Stimulated activated CD4-positive, alpha-beta T cell treated with anti-CD3 and anti-CD28 coated beads, Interleukin-2, amount 100 ng/mL, for 24 hours (primary cell): Measurements from ENCODE around the gene SCN3B.
A peak's percentile ranks its signal among the peaks of the same experiment; 100 is the strongest.

Experiments used
- DNase-seq, 2 donors: peaks; one replicate each; pipeline ENCODE4 v3.0.0-alpha.2; 2020

SCN3B gene, protein sequence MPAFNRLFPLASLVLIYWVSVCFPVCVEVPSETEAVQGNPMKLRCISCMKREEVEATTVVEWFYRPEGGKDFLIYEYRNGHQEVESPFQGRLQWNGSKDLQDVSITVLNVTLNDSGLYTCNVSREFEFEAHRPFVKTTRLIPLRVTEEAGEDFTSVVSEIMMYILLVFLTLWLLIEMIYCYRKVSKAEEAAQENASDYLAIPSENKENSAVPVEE

DNA sequence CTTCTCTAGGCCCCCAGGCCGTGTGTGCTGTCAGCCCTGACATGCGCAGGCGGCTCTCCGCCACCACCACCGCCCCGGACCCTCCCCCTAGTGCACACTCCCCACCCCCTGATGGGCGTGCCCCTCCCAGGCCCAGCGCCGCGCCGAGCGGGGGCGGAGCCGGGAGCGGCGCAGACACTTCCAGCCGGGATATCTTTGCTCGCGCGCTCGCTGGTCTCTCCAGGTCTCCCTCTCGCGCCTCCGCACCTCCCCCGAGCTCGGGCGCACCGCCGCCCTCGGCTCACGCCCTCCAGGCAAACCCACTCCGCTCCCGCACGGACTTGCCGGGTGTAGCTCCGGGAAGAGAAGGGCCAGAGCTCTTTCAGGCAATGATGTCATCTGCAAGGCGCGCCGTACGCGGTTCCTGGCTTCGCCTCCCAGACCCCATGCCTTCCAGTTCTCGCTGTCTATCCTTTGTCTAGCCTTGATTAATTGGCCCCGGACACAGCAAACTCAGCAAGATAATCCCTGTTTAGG, at the start of gene SCN3B:
SCN3B (minus strand) TSS at position 59 of the 516 bp plus-strand sequence. CDS start 823 bp downstream, outside the sequence.
- peak; percentile 17 to 60 for DNase-seq

DNA sequence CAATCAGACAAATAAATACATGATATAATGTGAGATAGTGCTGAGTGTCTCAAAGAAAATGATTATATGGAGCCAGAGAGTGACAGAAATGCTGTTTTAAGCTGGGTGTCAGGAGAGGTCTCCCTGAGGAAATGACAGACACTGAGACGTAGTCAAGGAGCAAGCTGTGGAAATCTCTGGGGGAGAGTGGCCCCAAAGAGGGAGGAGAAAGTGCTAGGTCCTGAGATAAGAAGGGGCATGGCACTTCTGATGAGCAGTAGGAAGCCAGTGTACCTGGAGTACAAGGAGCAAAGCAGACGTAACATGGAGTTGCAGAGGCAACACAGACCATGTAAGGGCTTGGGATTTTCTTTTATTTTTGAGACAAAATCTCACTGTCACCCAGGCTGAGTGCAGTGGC, 48.3 kb upstream of the SCN3B start:
- DNase-seq = no peak

DNA sequence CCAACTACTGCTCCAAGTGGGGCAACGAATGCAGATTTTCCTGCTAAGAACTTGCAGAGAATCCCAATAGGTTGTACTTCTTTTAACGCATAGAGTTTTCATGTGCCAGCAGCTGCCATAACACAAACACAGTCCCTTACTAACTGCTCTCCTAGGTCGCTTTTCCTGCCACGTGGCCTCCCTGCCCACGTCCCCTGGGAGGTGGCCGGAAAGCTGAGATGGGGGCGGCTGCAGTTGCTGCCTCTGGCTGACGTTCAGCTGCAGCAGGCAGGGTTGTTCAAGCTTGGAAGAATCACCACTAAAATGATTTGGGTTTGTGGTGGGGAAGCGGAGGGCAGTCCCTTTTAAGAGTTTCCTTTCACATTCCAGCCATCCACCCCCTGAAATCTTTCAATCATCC, 47.7 kb upstream of the SCN3B start:
- DNase-seq = no peak

DNA sequence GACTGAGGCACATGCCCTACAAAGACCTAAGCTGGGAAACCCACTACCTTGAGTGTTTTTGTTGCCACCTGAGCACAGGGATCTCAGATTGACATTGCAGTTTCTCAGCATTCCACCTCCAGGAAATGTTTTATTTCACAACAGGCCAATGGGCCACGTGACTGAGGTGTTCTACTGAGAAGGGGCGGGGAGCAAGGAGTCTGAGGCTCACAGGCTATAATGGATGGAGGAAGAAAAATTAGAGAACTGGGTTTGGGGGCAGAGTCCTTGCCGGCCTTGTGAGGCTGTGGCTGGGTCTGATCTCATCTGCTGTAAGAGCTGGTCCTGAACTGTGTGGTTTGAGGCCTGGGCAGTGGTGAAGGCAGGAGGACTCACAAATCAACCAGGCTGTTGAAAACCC, 46.3 kb upstream of the SCN3B start:
- DNase-seq = no peak

DNA sequence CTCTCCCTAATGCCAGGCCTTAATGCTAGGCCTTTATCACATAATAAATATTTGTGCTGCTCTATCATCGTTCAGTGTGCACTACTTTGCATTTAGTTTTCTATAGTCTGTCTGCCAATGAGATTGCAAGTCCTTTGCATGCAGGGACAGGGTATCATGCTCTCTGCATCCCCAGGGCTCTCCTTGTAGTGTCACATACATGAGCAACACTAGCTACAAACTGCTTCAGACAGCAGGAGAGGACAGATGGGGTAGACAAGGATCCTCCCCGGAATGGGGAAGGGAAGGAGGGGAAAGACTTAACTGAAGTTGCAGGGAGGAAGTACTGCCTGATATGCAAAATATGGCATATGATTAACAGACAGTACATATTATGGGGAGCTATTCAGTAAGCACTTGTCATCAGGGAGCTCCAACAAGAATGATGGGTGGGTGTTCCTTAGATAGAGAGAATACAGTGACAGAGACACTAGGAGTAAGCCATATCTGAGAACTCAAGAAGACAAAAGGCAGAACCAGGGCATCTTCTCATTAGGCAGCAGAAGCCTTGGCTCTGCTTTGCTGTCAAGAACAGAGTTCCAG, 44.2 kb upstream of the SCN3B start:
- DNase-seq = no peak

DNA sequence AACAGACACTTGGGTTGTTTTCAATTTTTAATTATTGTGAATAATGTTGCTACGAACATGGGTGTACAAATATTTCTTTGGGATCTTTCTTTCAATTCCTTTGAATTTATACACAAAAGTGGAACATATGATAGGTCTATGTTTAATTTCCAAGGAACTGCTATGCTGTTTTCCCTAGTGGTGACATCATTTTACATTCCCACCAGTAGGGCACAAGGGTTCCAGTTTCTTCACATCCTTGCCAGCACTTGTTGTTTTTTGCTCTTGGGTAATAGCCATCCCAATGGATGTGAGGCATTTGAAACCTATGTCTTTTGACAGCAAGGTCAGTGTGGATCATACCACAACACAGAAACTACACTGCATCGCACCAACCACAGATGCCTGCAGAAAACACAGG, 41.8 kb upstream of the SCN3B start:
- no peak for DNase-seq

DNA sequence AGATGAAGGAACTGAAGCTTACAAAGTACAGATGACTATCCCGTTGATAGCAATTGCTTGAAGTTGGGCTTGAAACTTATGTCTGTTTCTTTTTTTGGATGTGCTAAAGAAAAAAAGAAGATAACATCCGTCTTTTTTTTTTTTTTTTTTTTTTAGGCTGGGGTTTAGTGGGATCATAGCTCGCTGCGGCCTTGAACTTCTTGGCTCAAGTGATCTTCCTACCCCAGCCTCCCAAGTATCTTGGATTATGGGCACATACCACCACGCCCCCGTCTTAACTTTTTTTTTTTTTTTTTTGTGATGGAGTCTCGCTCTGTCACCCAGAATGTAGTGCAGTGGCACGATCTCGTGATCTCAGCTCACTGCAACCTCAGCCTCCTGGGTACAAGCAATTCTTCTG, 40.8 kb upstream of the SCN3B start:
- no peak for DNase-seq

DNA sequence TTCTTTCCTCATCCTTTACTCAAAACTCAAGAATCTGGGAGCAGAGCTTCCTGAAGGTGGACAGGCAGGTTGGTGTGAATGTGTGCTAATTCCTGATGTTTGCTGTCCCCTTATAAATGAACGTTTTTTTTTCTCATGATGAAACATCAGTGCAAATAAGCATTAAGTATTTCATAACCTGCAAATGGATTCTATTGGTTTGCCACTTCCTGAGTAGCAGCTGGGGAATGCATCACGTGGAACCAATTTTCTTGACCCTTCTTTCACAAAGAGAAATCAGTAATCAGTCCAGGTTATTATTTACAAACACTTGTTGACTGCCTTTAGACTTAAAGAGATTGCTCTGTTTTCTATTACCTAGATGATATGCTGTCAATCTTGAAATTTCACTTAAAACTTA, 40.1 kb upstream of the SCN3B start:
- no peak for DNase-seq

DNA sequence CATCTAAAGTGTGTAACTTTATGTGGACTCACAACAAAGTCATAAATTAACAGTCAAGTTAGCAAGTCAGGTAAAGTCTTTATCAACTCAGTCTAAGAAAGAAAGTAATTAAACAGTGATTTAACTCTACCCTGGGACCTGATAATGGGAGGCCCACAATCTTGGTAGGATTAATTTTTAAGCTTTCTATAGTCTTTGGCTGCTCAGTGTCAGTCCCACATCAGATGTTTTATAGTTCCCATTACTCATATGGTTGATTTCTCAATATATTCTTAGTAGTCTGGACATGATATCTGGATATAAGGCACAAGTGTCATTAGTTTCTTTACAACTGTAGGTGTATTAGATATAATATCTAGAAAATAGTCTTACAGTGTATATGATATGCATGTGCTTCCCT, 38.5 kb upstream of the SCN3B start:
- no peak for DNase-seq

DNA sequence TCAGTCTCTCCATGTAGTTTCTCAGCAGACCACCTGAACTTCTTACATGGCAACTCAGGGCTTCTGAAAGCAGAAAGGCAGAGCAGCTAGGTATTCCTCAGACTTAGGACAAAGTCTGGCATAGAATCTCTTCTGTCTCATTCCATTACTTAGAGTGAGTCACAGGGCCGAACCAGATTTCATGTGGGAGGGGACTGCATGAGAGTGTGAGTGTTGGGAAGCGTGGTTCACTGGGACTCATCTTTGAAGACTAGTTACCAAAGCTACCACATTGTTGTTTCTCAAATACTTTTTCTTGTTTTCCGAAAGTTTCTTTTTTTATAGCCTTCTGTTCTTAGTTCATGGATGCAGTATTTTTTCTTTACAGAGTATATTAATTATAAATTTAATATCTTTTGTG, 36.1 kb upstream of the SCN3B start:
- DNase-seq = peak in 1 of 2 donors; percentile 9

DNA sequence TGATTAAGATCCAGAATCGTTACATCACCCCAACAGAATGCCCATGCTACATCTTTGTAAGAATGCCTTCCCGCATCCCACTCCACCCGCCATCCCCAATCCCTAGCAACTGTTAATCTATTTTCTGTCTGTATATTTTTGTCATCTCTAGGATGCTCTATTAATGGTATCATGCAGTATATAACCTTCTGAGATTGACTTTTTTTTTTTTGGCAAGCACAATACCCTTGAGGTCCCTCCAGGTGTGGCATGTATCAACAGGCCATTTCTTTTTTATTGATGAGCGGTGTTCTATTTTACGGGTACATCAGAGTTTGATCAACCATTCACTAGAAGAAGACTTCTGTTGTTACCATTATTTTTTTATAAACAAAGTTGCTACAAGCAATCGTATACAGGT, 30.2 kb upstream of the SCN3B start:
- no peak for DNase-seq

DNA sequence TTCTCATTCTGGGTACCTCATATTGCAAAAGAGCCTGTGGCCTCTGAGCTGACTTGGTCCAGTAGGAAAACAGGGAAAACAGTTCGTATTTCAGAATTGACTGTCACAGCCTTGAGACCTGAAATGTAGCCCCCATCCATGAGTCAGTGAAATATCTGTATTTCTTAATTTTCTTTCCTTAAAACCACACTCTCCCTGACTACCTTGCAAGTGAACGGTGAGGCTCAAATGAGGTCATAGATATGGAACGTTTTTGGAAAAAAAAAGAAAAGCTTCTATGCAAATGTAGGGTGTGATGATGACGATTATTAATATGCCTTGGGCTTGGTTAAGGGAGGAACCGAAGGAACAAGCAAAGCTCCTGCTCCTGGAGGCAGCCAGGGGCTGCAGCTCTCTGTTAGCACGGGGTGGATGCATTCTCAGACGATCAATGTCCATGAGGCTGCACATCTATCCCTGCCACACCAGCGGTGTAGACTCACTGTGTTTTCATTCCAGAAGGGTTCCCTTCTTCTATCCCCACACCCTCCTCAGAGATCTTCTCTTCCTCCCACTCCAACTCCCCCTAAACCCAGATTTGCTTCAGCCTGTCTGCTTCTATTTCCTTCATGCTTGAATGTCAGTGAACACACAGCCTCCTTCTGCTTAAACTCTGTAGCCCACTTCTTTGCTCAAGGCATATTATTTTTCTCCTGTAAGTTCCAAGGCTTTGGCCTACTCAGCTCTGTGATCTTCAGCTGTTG, 29.2 kb upstream of the SCN3B start:
- DNase-seq = no peak

DNA sequence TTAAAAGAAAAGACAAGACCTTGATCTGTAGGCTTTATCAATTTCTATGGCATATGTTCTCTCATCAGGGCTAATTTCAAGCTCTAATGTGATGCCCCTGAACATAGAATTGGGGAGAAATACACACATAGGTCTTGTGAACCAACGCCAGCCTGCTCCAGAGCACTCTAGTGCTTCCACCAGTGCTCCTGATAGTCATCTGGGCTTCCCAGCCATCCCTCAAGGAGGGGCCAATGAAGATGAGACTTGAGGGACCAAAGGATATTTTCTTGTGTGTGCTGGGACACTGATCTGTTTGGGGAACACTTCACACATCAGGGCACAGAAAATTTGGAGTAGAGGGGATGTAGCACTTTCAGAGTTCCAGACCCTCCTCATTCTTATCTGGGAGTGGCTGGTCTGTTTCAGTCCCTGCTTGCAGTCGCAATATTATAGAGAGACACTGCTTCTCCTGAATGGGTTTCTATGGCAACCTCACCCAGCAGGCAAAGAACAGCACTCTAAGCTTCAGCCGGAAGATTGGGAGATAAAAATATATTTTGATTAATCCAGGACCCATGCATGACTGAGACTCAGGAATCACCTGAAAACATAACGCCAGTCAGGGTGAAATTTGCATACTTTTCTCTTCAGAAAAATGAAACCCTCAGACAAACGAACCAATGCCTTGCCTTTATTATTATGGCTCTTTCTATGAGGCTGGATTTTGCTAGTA, 28.4 kb upstream of the SCN3B start:
- DNase-seq = no peak

DNA sequence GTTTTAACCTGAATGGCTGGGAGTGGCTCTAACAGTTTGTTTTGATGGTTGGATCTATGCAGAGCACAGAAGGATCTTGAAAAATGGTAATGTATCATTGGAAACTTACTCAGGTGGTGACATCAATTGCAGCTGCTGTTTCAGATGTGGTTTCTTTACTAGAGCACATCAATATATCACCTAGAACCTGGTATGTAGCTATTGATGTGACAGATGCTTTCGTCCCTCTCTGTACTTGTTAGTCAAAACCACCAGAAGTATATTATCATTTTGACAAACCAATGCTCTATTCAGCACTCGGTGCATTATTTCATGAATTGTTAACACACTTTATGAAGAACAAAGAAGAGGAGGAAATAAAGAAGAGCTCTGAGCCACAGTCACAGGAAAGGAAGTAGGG, 26.6 kb upstream of the SCN3B start:
- DNase-seq = no peak

DNA sequence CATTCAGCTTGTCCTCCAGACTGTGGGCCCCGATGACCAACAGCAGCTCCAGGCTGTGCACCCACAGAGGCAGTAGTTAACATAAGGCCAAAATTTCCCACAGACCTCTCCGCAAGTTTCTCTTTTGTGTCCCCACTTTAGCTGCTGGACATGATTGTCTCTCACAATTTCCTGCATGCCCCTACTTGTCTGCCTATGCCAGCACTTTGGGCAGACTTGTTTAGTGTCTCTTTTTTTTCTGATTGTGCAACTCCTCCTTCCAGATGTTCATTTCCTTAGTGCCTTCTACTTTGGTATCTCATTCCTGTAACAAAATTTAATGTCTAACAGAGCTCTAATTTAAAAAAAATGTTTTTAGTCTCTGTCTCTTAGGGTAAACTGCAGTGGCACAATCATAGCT, 23.8 kb upstream of the SCN3B start:
- no peak for DNase-seq

DNA sequence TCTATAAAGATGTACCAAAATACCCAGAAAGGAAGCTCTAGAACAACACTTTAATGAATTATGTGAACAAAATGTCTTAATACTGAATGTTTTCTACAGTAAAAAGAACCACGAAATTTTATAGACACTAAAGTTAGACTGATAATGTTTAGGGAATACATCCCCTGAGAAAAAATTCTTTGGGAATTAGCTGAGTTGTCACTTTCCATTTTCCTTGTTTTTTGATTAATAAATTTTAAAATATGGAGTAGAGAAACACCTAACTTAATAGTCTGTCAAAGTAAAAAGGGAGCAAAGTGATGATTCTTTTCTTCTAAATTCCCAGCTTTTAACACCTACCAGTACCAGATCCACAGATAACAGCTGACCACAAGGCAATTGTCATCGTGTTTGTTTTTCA, 23.1 kb upstream of the SCN3B start:
- no peak for DNase-seq

DNA sequence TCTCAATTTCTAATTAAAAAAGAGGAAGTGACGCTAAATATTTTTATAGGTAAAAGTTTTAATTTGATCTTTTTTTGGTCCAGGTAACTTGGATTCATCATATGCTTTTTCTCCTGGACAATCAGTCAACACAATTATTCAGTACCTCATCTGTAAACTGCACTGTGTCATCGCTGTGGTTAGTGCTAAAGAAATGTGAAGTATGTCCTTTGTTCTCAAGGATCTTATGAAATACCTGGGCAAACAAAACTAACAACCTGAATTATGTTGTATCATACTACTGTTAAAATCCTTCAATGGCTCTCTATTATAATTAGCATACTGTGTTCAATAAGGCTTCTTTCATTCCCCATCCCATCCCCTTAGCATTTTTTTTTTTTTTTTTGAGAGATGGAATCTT, 19.9 kb upstream of the SCN3B start:
- no peak for DNase-seq

DNA sequence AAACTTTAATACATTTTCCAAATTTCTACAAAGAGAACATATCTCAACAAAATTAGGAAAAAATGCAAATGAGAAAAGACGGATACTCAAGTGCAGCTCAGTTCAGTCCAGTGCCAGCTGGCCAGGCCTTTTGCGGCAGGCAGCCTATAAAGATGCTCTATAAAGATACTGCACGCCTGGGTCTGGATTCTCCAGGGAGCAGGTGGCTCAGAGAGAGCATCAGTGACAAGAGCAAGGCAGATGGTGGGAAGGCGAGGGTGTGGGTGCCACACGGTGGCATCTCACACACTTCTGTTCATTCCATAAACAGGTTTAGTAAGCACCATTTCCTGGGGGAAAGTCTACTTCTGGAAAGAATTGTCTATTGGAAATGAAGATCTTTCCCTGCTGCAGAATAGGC, 18.1 kb upstream of the SCN3B start:
- no peak for DNase-seq

DNA sequence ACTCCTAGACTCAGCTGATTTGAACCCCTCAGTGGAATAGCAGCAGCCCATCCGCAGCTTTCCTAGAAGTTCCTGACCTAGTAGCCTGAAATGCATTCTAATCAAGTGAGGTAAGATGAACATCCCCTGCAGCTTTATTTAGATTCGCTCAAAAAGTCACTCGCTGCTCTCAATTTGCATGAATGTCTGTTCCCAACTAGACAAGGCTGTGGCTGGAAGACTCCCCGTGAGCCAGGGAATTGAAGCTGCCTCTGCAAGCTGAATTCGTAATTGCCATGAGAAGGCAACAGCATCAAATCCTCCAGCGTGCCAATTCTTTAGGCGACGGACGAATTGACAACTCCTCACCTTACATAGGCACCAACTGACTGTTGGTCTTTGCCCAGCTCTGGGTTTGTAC, 17.1 kb upstream of the SCN3B start:
- no peak for DNase-seq

DNA sequence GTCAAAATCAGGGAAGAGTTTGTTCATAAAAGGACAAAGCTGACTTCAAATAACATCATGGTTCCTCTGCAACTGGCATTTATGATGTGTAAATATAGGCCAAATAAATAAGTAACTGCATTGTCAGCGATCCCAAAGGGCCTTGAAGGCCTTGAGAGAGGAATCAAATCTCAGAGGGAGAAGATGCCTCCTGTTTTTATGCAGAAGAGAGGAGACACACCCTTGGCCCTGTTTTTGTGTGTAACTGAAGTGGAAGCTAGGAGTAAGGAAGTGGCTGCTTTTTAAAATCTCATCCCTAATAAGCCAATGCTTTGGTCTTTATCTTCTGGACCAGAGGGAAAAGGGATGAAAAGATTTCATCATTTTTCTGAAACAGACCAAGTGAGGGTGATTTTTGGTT, 15.7 kb upstream of the SCN3B start:
- DNase-seq = no peak

DNA sequence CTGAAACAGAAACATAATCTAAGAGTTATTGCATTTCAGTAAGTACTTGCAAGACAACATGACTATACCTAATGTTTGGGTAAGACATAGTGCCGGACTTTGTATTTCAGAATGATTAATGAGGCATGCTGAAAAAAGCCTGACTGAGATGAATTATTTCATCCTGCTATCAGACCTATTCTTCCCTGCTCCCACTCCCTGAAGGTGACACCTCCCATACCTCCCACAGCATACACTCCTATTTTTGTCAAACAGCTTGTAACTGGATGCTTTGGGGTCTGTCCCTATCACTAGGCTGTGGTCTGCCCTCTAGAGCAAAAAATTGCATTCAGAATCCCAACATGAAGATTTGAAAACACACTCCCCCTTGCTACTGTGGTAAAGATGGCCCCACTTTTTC, 10.9 kb upstream of the SCN3B start:
- DNase-seq = no peak

DNA sequence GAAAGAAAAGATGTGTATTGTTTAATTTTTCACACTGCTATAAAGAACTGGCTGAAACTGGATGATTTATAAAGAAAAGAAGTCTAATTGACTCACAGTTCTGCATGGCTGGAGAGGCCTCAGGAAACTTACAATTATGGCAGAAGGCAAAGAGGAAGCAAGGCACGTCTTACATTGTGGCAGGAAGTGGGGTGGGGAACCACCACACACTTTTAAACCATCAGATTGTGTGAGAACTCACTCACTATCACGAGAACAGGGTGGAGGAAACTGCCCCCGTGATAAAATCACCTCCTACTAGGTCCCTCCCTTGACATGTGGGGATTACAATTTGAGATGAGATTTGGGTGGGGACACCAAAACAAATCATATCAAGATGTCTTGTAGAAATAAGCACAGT, 5.5 kb upstream of the SCN3B start:
- peak in 1 of 2 donors; percentile 2 for DNase-seq

DNA sequence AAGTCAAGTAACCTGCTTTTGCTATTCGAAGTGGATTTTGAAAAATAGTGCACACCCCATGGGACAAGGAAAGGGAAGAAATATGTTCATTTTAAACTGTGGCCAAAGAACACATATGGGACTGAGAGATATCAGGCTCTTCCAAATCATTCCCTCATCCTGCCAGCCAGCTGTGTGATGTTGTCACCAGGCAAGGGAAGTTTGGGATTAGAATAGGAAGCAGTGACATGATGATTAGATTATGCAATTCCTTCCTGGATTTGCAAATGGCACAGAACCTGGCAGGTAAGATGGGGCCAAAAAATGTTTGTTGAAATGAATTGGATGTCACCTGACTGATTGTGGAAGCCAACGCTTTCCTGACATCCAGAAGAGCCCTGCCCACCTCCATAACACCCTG, 4.9 kb upstream of the SCN3B start:
- DNase-seq = no peak
